Measurements from ENCODE around the gene RAD51B. TPM values are rescaled to one million over a fixed set of nuclear protein-coding genes. Genes with fewer than 3 reads are reported as not detected.

RAD51B gene
- total and polyA plus RNA-seq, 2 of the 13 experiments (the other 11 are each of a cell fraction or from before 2014, with no cell fraction given) = 7.0 to 9.5 TPM

DNA sequence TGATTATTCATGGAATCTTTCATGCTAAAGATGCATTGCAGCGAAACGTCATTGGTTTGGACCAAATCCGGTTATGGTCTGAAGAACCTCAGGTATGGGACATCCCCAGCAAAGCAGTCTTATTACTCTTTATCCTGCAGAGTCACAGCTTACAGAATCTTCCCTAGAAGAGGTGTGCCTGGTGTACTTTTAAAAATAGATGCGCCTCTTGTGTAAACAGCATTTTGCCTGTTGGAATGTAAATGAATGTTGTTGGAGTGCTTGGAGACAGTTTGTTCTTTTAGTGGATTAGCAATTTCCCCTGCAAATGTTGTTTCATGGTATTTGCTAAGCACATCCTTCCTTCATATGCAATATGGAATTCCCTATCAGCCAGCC lies 730.7 kb downstream of the RAD51B start:
- H3K27ac ChIP-seq (ENCODE audit: extremely low read length, insufficient read depth, low read length) = no peak overlapping the region
- intact Hi-C loops (cut with micrococcal nuclease; ENCODE audit: unreplicated experiment) = no loop called here

More for the DNA sequence above, 730.7 kb downstream of the RAD51B start:
- FAIRE-seq = no peak
- no peak for DNase-seq (ENCODE audit: low spot score)
- WGBS (ENCODE audit: low lambda C conversion rate) = 74% methylated on average over 4 of the region's 4 CpGs
- Histone ChIP-seq H3K4me3 (replicated peaks in 1 of 3; ENCODE audit: insufficient read depth in 1 of 3, low read depth in 2 of 3, low read length in 3 of 3) (no peak overlapping the region), H3K79me2 (ENCODE audit: insufficient read depth, low read length) (no peaks in the 10 kb centered on the region), H3K9me3 (ENCODE audit: low read length) (no peaks in the 10 kb centered on the region), H3K4me2 (ENCODE audit: low read depth, low read length) (no peak overlapping the region), H3K4me1 (ENCODE audit: insufficient read depth, low read length) (peaks cover 26% of the 10 kb centered on the region), H2AFZ (ENCODE audit: low read length) (no peak overlapping the region), H3K9ac (ENCODE audit: insufficient read depth, low read depth, low read length) (no peak overlapping the region), H3K27me3 (ENCODE audit: control insufficient read depth in 1 of 2, insufficient read depth in 2 of 2, low read length in 2 of 2) (no peaks in the 10 kb centered on the region), H3K36me3 (replicated peaks in 1 of 2; ENCODE audit: control insufficient read depth in 1 of 2, insufficient read depth in 2 of 2, low read length in 2 of 2) (no peaks in the 10 kb centered on the region), H4K20me1 (ENCODE audit: insufficient read depth, low read length) (no peaks in the 10 kb centered on the region)
- ATAC-seq = no peak
- in situ Hi-C loops (cut with HindIII; ENCODE audit: extremely low pct_ligation_motif_present, low pct_unique_long_range_greater_than_20kb) = no loop called here
- ChIA-PET POLR2A (no interaction called here), CTCF (ENCODE audit: low intra/inter-chr PET ratio, low total read pairs) (no interaction called here)
- no TSS peak for BruUV-seq (replicated peaks)
- no peak for TF ChIP-seq TEF (CRISPR knock-in tag; IDR thresholded peaks at IDR 0.05)
- no peak for TF ChIP-seq ZMAT5 (CRISPR knock-in tag; IDR thresholded peaks at IDR 0.05; ENCODE audit: borderline replicate concordance, low read depth)
- no peak for TF ChIP-seq NFE2L1 (CRISPR knock-in tag; IDR thresholded peaks at IDR 0.05; ENCODE audit: borderline replicate concordance)
- TF ChIP-seq AKAP8 (CRISPR knock-in tag; IDR thresholded peaks at IDR 0.05) = no peak
- TF ChIP-seq ZSCAN22 (CRISPR knock-in tag; IDR thresholded peaks at IDR 0.05) = no peak
- no peak for TF ChIP-seq ELF4 (CRISPR knock-in tag; IDR thresholded peaks at IDR 0.05; ENCODE audit: borderline replicate concordance)
- TF ChIP-seq SNRNP70 (IDR thresholded peaks at IDR 0.05; ENCODE audit: low read depth, low read length) = no peak
- TF ChIP-seq, protein P1, sequence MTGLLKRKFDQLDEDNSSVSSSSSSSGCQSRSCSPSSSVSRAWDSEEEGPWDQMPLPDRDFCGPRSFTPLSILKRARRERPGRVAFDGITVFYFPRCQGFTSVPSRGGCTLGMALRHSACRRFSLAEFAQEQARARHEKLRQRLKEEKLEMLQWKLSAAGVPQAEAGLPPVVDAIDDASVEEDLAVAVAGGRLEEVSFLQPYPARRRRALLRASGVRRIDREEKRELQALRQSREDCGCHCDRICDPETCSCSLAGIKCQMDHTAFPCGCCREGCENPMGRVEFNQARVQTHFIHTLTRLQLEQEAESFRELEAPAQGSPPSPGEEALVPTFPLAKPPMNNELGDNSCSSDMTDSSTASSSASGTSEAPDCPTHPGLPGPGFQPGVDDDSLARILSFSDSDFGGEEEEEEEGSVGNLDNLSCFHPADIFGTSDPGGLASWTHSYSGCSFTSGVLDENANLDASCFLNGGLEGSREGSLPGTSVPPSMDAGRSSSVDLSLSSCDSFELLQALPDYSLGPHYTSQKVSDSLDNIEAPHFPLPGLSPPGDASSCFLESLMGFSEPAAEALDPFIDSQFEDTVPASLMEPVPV (CRISPR knock-in tag; IDR thresholded peaks at IDR 0.05) = no peak

Data from HepG2 (cell line).